GM19025 (cell line): ENCODE measurements around the gene NALCN.

Experiments used
- ATAC-seq: cut with Tn5 transposase; IDR thresholded peaks from one replicate; pipeline ENCODE4 v1.9.1; 2021; ENCODE audit warnings: mild to moderate bottlenecking, low read depth, moderate library complexity; ENCODE audit not compliant: unreplicated experiment

The NALCN gene

GRCh38 chr13:101292711-101293110 is 123.6 kb downstream of the NALCN start:
- ATAC-seq: no peak

- no peak for ATAC-seq
These were observed 124.4 kb downstream of the NALCN start for GRCh38 chr13:101291646-101292515.

GRCh38 chr13:101291206-101291605 is 125.1 kb downstream of the NALCN start:
- ATAC-seq: no peak

- ATAC-seq: no peak
These were observed 126.5 kb downstream of the NALCN start for GRCh38 chr13:101289764-101290163.

- no peak for ATAC-seq
These were observed 132.5 kb downstream of the NALCN start for GRCh38 chr13:101283782-101284181.

GRCh38 chr13:101272886-101273285 is 143.4 kb downstream of the NALCN start:
- no peak for ATAC-seq

- no peak for ATAC-seq
These were observed 144.5 kb downstream of the NALCN start for GRCh38 chr13:101271681-101272245.

GRCh38 chr13:101267656-101268055 is 148.7 kb downstream of the NALCN start:
- ATAC-seq: no peak

- no peak for ATAC-seq
These were observed 150.4 kb downstream of the NALCN start for GRCh38 chr13:101265934-101266333.

- no peak for ATAC-seq
These were observed 151.4 kb downstream of the NALCN start for GRCh38 chr13:101264931-101265330.

GRCh38 chr13:101262306-101262705 is 154.0 kb downstream of the NALCN start:
- peak; percentile 54 for ATAC-seq

- no peak for ATAC-seq
These were observed 157.8 kb downstream of the NALCN start for GRCh38 chr13:101258509-101258908.

GRCh38 chr13:101258071-101258470 is 158.2 kb downstream of the NALCN start:
- peak; percentile 95 for ATAC-seq

- ATAC-seq: no peak
These were observed 167.4 kb downstream of the NALCN start for GRCh38 chr13:101248739-101249514.

GRCh38 chr13:101242720-101243119 is 173.6 kb downstream of the NALCN start:
- no peak for ATAC-seq

GRCh38 chr13:101238555-101238954 is 177.8 kb downstream of the NALCN start:
- no peak for ATAC-seq

- ATAC-seq: no peak
These were observed 184.4 kb downstream of the NALCN start for GRCh38 chr13:101231751-101232428.

GRCh38 chr13:101230271-101230890 is 185.9 kb downstream of the NALCN start:
- ATAC-seq: no peak

- ATAC-seq: no peak
These were observed 196.6 kb downstream of the NALCN start for GRCh38 chr13:101219609-101220265.

GRCh38 chr13:101218484-101218883 is 197.8 kb downstream of the NALCN start:
- no peak for ATAC-seq
